ENCODE measurements around the gene DDB1.

DDB1 gene

GRCh38 chr11:61294717-61295595 lies 37.9 kb downstream of the DDB1 start, which contains the start of gene VWCE:
VWCE (minus strand) TSS chr11:61295316; CDS start chr11:61295037, 279 bp downstream.
- DNase-seq (ENCODE audit: low read depth), result peak; percentile 66

GRCh38 chr11:61293867-61294716 lies 38.8 kb downstream of the DDB1 start:
- DNase-seq (ENCODE audit: low read depth), result peak; percentile 41

GRCh38 chr11:61292356-61292755 lies 40.5 kb downstream of the DDB1 start:
- DNase-seq (ENCODE audit: low read depth), result no peak

- DNase-seq (ENCODE audit: low read depth), result no peak
Measured at GRCh38 chr11:61290905-61291690, 41.8 kb downstream of the DDB1 start.

GRCh38 chr11:61287338-61287977 lies 45.4 kb downstream of the DDB1 start:
- no peak for DNase-seq (ENCODE audit: low read depth)

GRCh38 chr11:61283613-61284012 lies 49.3 kb downstream of the DDB1 start:
- DNase-seq (ENCODE audit: low read depth), result no peak

- DNase-seq (ENCODE audit: low read depth), result peak; percentile 27
Measured at GRCh38 chr11:61281581-61282250, 51.2 kb downstream of the DDB1 start.

GRCh38 chr11:61280883-61281580 lies 51.9 kb downstream of the DDB1 start:
- no peak for DNase-seq (ENCODE audit: low read depth)

GRCh38 chr11:61279934-61280659 lies 52.8 kb downstream of the DDB1 start:
- DNase-seq (ENCODE audit: low read depth), result no peak

- DNase-seq (ENCODE audit: low read depth), result no peak
Measured at GRCh38 chr11:61278001-61278470, 54.9 kb downstream of the DDB1 start.

- DNase-seq (ENCODE audit: low read depth), result no peak
Measured at GRCh38 chr11:61277186-61278000, 55.5 kb downstream of the DDB1 start.

GRCh38 chr11:61275191-61275590 lies 57.7 kb downstream of the DDB1 start:
- DNase-seq (ENCODE audit: low read depth), result no peak

- no peak for DNase-seq (ENCODE audit: low read depth)
Measured at GRCh38 chr11:61274084-61274483, 58.8 kb downstream of the DDB1 start.

- no peak for DNase-seq (ENCODE audit: low read depth)
Measured at GRCh38 chr11:61273178-61274078, 59.5 kb downstream of the DDB1 start.

- no peak for DNase-seq (ENCODE audit: low read depth)
Measured at GRCh38 chr11:61272731-61273130, 60.2 kb downstream of the DDB1 start.

- no peak for DNase-seq (ENCODE audit: low read depth)
Measured at GRCh38 chr11:61270354-61271076, 62.4 kb downstream of the DDB1 start.
